HG02973 (cell line): ENCODE measurements around the gene FAM234A.

ENCODE experiments used
- ATAC-seq: cut with Tn5 transposase; IDR thresholded peaks from one replicate; pipeline ENCODE4 v1.9.1; 2021; ENCODE audit warnings: moderate library complexity; ENCODE audit not compliant: unreplicated experiment

Gene FAM234A

DNA sequence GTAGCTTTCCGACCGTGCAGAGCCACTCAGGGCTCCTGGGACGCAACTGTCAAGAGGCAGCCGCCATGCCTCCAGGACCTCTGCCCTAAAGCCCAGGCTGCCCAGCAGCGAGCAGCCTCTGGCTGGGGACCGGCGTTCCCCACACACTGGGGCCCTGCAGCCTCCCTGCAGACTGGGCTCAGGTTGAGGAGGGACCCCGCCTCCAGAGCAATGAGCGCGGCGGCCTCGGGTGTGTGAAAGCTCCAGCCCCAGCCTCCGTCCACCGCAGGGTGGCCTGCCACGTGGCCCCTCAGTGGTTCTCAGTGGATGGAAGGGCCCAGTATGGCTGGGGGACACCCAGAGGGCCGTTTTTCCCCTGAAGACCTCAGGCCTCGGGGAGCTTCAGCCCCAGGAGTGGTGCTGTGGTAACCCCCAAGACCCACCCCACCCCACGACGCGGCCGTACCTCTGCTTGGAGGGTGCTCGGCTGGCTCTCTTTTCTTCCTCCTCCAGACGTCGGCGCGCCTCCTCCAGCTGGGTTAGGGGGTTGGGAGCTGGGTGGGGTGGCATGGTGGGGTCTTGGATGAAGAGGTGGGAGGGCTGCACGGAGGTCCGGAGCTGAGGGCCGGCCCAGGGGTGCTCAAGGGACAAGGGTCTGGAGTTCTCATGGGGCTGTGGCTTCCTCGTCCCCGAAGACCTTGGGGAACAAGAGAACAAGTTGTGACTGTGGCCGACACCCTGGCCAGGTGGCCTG, 58.6 kb downstream of the FAM234A start:
- ATAC-seq = no peak

DNA sequence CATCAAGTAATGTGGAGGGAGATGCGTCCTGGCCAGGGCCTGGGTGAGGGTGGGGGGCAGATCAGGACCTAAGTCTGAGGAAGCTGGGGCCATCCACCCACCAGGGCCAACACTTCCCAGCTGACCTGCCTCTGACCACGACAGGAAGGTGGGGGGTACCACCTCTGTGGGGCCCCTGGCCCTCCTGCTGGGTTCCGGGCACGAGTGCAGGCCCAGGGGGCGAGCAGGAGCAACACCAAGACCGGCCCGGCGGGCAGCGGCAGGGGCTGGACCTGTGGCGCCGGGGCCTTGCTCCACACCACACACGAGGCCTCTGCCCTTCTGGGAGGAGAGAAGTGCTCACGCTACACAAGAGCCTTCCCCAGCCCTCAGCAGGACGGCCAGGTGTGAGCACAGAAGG, 61.7 kb downstream of the FAM234A start:
- no peak for ATAC-seq

GRCh38 chr16:296806-297510, 62.3 kb downstream of the FAM234A start:
- ATAC-seq = no peak

- no peak for ATAC-seq
Observed at GRCh38 chr16:297832-298231, 63.2 kb downstream of the FAM234A start.

- ATAC-seq = no peak
Observed at GRCh38 chr16:301235-301634, 66.6 kb downstream of the FAM234A start.

DNA sequence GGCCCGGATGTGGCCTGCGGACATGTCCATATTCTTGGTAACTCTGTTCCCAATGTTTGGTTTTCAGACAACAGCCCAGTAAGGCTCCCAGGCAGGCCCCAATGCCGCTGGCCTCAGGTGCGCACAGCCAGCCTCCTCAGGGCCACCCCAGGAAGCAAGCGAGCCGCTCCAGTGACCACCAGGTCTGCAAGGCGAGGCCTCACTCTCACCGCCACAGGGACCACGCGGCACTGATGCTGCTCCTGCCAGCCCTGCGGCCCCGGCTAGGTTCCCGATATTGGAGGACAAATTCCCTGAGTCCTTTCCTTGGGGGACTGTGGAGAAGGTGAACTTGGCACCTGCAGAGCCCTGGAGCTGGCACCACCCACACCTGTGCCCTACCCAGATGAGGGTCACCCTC, 67.3 kb downstream of the FAM234A start:
- ATAC-seq = no peak

GRCh38 chr16:303760-304505, 69.3 kb downstream of the FAM234A start:
- ATAC-seq = no peak

- ATAC-seq = no peak
Observed at GRCh38 chr16:305916-306626, 71.5 kb downstream of the FAM234A start.

GRCh38 chr16:306911-307370, 72.3 kb downstream of the FAM234A start:
- no peak for ATAC-seq

- no peak for ATAC-seq
Observed at GRCh38 chr16:307691-308312, 73.2 kb downstream of the FAM234A start.

DNA sequence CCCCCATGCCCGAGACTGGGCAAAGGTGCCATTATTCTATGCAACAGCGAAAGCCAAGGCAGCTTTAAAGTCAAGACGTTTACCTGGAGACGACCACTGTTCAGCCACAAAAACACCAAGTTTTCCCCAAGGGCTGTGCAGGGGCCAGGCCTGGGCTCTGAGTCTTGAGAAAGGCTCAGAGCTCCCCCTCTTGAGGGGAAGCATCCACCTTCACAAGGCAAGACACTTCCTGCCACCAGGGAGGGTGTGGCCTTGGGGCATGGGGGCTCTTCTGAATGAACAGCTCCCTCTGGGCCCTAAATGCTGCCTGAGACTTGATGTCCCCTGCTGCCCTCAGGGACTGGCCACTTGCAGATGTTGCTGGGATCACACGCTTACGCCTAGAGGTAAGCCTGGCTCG, 74.9 kb downstream of the FAM234A start:
- ATAC-seq = no peak

DNA sequence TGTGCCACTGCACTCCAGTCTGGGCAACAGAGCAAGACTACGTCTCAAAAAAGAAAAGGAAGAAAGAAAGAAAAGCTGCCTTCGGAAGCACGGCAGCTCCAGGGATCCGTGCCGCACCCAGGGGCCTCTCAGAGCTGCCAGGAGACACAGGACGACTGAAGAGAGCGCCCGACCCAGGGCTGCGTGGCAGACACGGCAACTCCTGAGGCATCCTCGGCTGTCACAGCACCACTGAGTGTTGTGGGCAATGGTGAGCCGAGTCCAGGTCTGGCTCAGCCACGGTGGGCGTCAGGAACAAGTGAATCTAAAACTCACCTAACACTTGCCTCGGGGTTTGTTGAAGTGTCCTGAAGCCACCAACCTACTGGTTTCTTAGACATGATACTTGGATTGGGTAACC, 77.1 kb downstream of the FAM234A start:
- ATAC-seq = no peak

DNA sequence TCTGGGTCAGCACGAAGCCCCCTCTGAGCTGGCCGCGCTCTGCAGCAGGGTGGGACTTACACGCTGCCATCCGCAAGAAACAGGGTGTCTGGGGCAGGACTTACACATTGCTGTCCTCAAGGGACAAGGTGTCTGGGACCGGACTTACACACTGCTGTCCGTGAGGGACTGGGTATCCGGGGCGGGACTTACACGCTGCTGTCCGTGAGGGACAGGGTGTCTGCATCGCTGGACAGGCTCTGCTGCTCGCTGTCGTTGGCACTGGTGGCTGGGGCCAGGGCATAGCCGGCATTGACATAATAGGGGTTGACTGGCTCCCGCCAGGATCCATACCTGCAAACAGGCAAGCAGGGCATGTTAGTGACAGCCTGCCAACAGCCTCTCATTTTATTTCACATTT, 79.7 kb downstream of the FAM234A start:
- no peak for ATAC-seq

GRCh38 chr16:314795-315299, 80.2 kb downstream of the FAM234A start:
- ATAC-seq = no peak
